Aorta (tissue), 5 donors: ENCODE results near the gene GCK. TPM values are rescaled to one million over a fixed set of nuclear protein-coding genes. Genes with fewer than 3 reads are reported as not detected.

Experiments
- ATAC-seq: fragments of 200-7000 bp; cut with Tn5 transposase; one replicate; pipeline ENCODE4 v1.9.1; 2022; ENCODE audit warnings: moderate library complexity; ENCODE audit not compliant: low FRiP score
- DNase-seq, 2 donors: peaks; one replicate each; pipeline ENCODE4 v3.0.0-alpha.2; 2020
- H3K27ac ChIP-seq, 2 donors: one replicate each; pipeline ENCODE4 v1.5.1; 2013; ENCODE audit warnings: low read length in 2 of 2, mild to moderate bottlenecking in 2 of 2, moderate library complexity in 2 of 2, control low read depth in 1 of 2, inconsistent platforms in 1 of 2, low read depth in 1 of 2
- H3K27me3 ChIP-seq, 2 donors: one replicate each; pipeline ENCODE4 v1.6.1; 2013; ENCODE audit warnings: control low read depth in 1 of 2, low read length in 1 of 2, mild to moderate bottlenecking in 1 of 2, moderate library complexity in 1 of 2; ENCODE audit not compliant: insufficient read depth in 2 of 2, control insufficient read depth in 1 of 2
- H3K36me3 ChIP-seq, 2 donors: one replicate each; pipeline ENCODE4 v1.6.1; 2013; ENCODE audit warnings: control low read depth in 1 of 2, low read length in 1 of 2, mild to moderate bottlenecking in 1 of 2; ENCODE audit not compliant: insufficient read depth in 2 of 2, control insufficient read depth in 1 of 2
- H3K4me1 ChIP-seq, 2 donors: one replicate each; pipeline ENCODE4 v1.6.1; 2013; ENCODE audit warnings: low read length in 2 of 2, control low read depth in 1 of 2, mild to moderate bottlenecking in 1 of 2, moderate library complexity in 1 of 2; ENCODE audit not compliant: insufficient read depth in 2 of 2, control insufficient read depth in 1 of 2
- H3K4me3 ChIP-seq, 2 donors: one replicate each; pipeline ENCODE4 v1.5.1; 2013; ENCODE audit warnings: low read length in 2 of 2, control low read depth in 1 of 2, mild to moderate bottlenecking in 1 of 2
- H3K9me3 ChIP-seq: one replicate; pipeline ENCODE4 v1.6.1; 2013; ENCODE audit warnings: mild to moderate bottlenecking, low read length; ENCODE audit not compliant: control insufficient read depth
- whole genome bisulfite sequencing, 2 donors: extraction: QIAGEN DNeasy Blood & Tissue Kit; methylation state at CpG; one replicate each; pipeline ENCODE4 v1.1.7; 2013; 5-methylcytosine and 5-hydroxymethylcytosine counted together
- intact Hi-C, 2 donors: fragments of 100-400 bp; cut with DNase I; formaldehyde crosslinking; loops; one replicate each; pipeline versions ENCODE4 v1.14.2 to v1.15.0; 2022
- polyA plus RNA-seq, 2 donors: library from polyadenylated mRNA; stranded (reverse); fragments of 200-250 nt; gene quantifications; one replicate each; pipeline ENCODE4 v1.2.3, GENCODE V29; 2013
- total RNA-seq, 2 donors: library from RNA; stranded (reverse); fragmentation: NEBNext Ultra II Directional; extraction: Animal tissue kit (Norgen Biotek cat#: 25700); gene quantifications; one replicate each; pipeline ENCODE4 v1.2.1, GENCODE V29; 2021
- donor health status: healthy with polysubstance abuse.
- donor health status: Bipolar disorder and iron deficiency.
- donor health status: DM: no; HTN: no; CAD: no.
- donor health status: DM: no; HTN: no; CAD: no.
- donor health status: DM: yes; HTN: yes; CAD: no.

GCK gene
- total and polyA plus RNA-seq, 4 donors: 1.2 to 6.6 (median 2.0) TPM

DNA sequence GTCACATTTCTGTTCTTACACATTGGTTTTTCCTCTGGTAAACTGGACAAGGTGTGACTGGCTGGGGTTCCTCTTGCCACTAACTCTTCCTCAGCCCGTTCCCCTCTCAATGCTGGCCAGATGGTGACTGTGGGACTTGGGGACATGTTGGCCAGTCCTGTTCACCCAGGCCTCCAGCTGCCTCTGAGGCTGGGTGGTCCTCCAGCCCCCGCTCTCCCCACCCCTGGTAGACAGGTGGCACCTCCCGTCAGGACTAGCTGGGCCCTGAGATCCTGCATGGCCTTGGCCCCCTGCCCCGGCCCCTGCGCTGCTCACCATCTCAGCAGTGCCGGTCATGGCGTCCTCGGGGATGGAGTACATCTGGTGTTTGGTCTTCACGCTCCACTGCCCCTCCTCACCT, 37.3 kb downstream of the GCK start:
- H3K4me3 ChIP-seq: no peak overlapping the region
- H3K4me1 ChIP-seq: no peaks in the 10 kb centered on the region
- no peaks in the 10 kb centered on the region for H3K36me3 ChIP-seq
- intact Hi-C loops: no loop called here
- peak in 1 of 2 donors; percentile 57 for DNase-seq
- H3K27me3 ChIP-seq: no peaks in the 10 kb centered on the region
- no peaks in the 10 kb centered on the region for H3K9me3 ChIP-seq
- 96% methylated on average over 9 of the region's 9 CpGs for WGBS, 2 donors
- ATAC-seq: no peak
- no peak overlapping the region for H3K27ac ChIP-seq

DNA sequence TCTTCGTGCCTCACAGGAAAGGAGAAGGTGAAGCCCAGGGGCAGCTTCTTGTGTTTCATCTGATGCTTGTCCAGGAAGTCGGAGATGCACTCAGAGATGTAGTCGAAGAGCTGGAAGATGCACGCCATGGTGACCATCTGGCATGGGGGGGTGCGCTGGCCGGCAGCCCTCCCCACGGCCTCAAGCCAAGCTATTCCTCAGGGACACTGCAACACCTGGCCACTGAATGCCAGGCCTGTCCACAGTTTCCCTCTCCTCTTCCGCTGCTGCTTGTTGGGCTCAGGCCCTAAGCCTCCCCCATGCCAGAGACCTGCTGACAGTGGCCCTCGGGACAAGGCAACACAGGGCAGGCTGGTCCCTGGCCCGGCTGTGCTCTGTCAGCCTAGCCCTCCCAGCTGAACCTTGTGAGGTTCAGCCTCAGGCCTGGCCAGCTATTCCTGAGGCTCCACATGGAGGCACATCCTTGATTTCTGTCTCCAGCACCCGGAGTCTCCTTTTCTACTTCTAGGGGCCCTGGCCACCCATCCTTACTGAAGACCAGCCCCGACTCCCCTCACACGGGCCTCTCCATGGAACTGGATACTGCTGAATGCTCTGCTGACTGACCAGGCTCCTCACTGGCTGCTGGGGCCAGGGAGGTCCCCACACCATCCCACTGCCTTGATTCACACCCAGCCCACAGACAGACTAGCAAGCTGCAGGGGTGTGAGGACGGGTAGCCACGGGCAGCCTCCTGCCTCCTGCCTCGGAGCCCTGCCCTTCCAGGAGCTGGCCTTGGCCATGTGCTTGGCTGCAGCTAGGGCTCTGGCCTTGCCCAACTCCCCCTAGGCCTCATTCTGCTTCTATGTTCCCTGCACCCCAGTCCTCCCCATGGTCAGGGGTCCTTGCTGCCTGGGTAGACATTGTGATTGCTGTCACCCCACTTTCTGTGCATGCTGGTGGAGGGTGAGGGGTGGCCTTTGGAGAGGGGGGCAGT, 38.0 kb downstream of the GCK start:
- DNase-seq: peak in 1 of 2 donors; percentile 68
- Histone ChIP-seq H3K27me3 (no peaks in the 10 kb centered on the region), H3K36me3 (no peaks in the 10 kb centered on the region), H3K9me3 (no peaks in the 10 kb centered on the region), H3K27ac (no peak overlapping the region), H3K4me3 (no peak overlapping the region), H3K4me1 (no peaks in the 10 kb centered on the region)
- 89 to 90% methylated on average over 16 of the region's 16 CpGs for WGBS, 2 donors
- intact Hi-C loops: no loop called here
- ATAC-seq: no peak

GRCh38 chr7:44150466-44150832, 38.8 kb downstream of the GCK start:
- no peaks in the 10 kb centered on the region for H3K4me1 ChIP-seq
- H3K36me3 ChIP-seq: no peaks in the 10 kb centered on the region
- no peaks in the 10 kb centered on the region for H3K9me3 ChIP-seq
- intact Hi-C loops: no loop called here
- no peak overlapping the region for H3K4me3 ChIP-seq
- ATAC-seq: no peak
- H3K27ac ChIP-seq: no peak overlapping the region
- no peaks in the 10 kb centered on the region for H3K27me3 ChIP-seq
- DNase-seq: no peak
- 84 to 88% methylated on average over 5 of the region's 5 CpGs for WGBS, 2 donors

DNA sequence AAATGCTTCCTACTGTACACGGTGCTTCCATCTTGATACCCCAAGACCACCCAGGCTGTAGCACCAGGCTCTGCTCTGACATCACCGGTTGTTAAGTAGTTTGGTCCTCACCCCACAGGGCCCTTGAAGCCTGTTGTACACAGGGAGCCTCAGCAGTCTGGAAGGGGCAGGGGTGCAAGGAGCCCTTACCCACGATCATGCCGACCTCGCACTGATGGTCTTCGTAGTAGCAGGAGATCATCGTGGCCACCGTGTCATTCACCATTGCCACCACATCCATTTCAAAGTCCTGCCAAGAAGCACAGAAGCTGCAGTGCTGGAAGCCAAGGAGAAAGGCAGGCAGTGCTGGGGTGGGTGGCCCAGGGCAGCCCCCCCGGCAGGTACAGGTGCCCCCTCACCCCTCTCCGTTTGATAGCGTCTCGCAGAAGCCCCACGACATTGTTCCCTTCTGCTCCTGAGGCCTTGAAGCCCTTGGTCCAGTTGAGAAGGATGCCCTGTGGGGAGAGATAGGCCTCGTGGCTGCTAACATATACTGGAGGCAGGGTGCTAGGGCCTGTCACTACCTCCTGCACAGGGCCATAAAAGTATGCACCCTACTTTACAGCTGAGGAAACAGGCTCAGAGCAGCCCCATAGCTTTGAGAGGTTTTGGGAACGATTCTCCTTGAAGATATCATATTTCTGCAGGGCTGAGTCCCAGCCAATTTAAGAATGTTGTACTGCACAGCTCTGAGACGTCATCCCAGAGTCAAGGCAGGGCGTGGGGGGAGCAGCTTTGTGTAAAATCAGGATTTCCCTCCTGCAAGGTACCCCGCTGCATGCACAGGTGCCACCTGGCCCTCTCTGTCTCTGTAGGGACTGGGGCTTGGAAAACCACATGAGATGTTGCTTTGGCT, 39.4 kb downstream of the GCK start:
- peak in 1 of 2 donors; percentile 44 for DNase-seq
- Histone ChIP-seq H3K4me1 (no peaks in the 10 kb centered on the region), H3K36me3 (no peaks in the 10 kb centered on the region), H3K27ac (no peak overlapping the region), H3K4me3 (no peak overlapping the region), H3K9me3 (no peaks in the 10 kb centered on the region), H3K27me3 (no peaks in the 10 kb centered on the region)
- no peak for ATAC-seq
- intact Hi-C loops: no loop called here
- WGBS, 2 donors: 82% methylated on average over 18 of the region's 18 CpGs

GRCh38 chr7:44148961-44149536, 40.2 kb downstream of the GCK start:
- Histone ChIP-seq H3K27ac (no peak overlapping the region), H3K9me3 (no peaks in the 10 kb centered on the region), H3K4me3 (no peak overlapping the region), H3K27me3 (no peaks in the 10 kb centered on the region), H3K4me1 (no peaks in the 10 kb centered on the region), H3K36me3 (no peaks in the 10 kb centered on the region)
- no peak for ATAC-seq
- peak in 1 of 2 donors; percentile 26 for DNase-seq
- intact Hi-C loops: no loop called here
- 93% methylated on average over 9 of the region's 9 CpGs for WGBS, 2 donors

GRCh38 chr7:44148166-44148565, 41.1 kb downstream of the GCK start:
- Histone ChIP-seq H3K4me1 (no peaks in the 10 kb centered on the region), H3K36me3 (no peaks in the 10 kb centered on the region), H3K4me3 (no peak overlapping the region), H3K9me3 (no peaks in the 10 kb centered on the region), H3K27ac (no peak overlapping the region), H3K27me3 (no peaks in the 10 kb centered on the region)
- DNase-seq: peak in 1 of 2 donors; percentile 27
- intact Hi-C loops: no loop called here
- WGBS, 2 donors: 73 to 78% methylated on average over 2 of the region's 2 CpGs
- ATAC-seq: no peak

- Histone ChIP-seq H3K4me3 (no peak overlapping the region), H3K4me1 (no peaks in the 10 kb centered on the region), H3K36me3 (no peaks in the 10 kb centered on the region), H3K9me3 (no peaks in the 10 kb centered on the region), H3K27ac (no peak overlapping the region), H3K27me3 (no peaks in the 10 kb centered on the region)
- WGBS, 2 donors: 84 to 87% methylated on average over 33 of the region's 33 CpGs
- DNase-seq: peak in 1 of 2 donors; percentile 67
- intact Hi-C loops: loop anchor here in 1 of 2 donors (2.0 kb wide), 1 partner anchor 23 kb away; no protein-coding TSS in a partner anchor
- no peak for ATAC-seq
Observed at GRCh38 chr7:44147026-44147991, 41.9 kb downstream of the GCK start.
